WTC11 (cell line): ENCODE measurements around the gene SLC66A2. TPM values are rescaled to one million over a fixed set of nuclear protein-coding genes. Genes with fewer than 3 reads are reported as not detected.

Source experiments
- ATAC-seq: fragments of 200-7000 bp; cut with Tn5 transposase; 2 replicates; pipeline ENCODE4 v1.10.0; 2021; ENCODE audit warnings: mild to moderate bottlenecking, moderate library complexity
- CTCF ChIA-PET: fragments of 300-600 bp; sonication (Branson Sonifier 250); formaldehyde crosslinking; loops from one replicate; lab custom pipeline; 2021; ENCODE audit warnings: antibody characterized with exemption; lab: Charles Lee
- POLR2A ChIA-PET: fragments of 350-600 bp; sonication (Branson Sonifier 250); formaldehyde crosslinking; loops from one replicate; lab custom pipeline; 2021; ENCODE audit warnings: antibody characterized with exemption; lab: Charles Lee
- DNase-seq: peaks from one replicate; pipeline ENCODE4 v3.0.0; 2021; ENCODE audit warnings: low spot score
- H3K27ac Mint-ChIP-seq: 2 replicates; pipeline ENCODE4 v1.8.0; 2021; ENCODE audit warnings: mixed read lengths
- H3K27me3 Mint-ChIP-seq: 2 replicates; pipeline ENCODE4 v1.8.0; 2021; ENCODE audit warnings: low read depth, mild to moderate bottlenecking, moderate library complexity, mixed read lengths
- H3K36me3 Mint-ChIP-seq: 2 replicates; pipeline ENCODE4 v1.8.0; 2021; ENCODE audit warnings: mixed read lengths
- H3K4me1 Mint-ChIP-seq: 2 replicates; pipeline ENCODE4 v1.8.0; 2022; ENCODE audit warnings: mixed read lengths
- H3K4me3 Mint-ChIP-seq: 2 replicates; pipeline ENCODE4 v1.8.0; 2021; ENCODE audit warnings: mild to moderate bottlenecking, moderate library complexity, mixed read lengths
- H3K9me3 Mint-ChIP-seq: 2 replicates; pipeline ENCODE4 v1.8.0; 2021; ENCODE audit warnings: mixed read lengths
- CBFB ChIP-seq: sonication (generic); formaldehyde crosslinking; IDR thresholded peaks from 2 replicates; pipeline ENCODE4 v1.8.1; 2022; ENCODE audit warnings: mild to moderate bottlenecking, low read depth, missing genetic modification reagents
- FOXK1 ChIP-seq: sonication (generic); formaldehyde crosslinking; IDR thresholded peaks from 2 replicates; pipeline ENCODE4 v1.8.0; 2022; ENCODE audit warnings: mild to moderate bottlenecking, moderate library complexity, missing genetic modification reagents
- GTF2I ChIP-seq: fragments of 250-450 bp; sonication (Bioruptor Pico); conservative IDR thresholded peaks from 2 replicates; pipeline ENCODE4 v1.4.0; 2021; ENCODE audit warnings: mild to moderate bottlenecking
- MYBL2 ChIP-seq: sonication (generic); formaldehyde crosslinking; IDR thresholded peaks from 2 replicates; pipeline ENCODE4 v1.8.1; 2023; ENCODE audit warnings: mild to moderate bottlenecking, moderate library complexity, missing genetic modification reagents
- NFE2L1 ChIP-seq: sonication (generic); formaldehyde crosslinking; IDR thresholded peaks from 2 replicates; pipeline ENCODE4 v1.8.1; 2023; ENCODE audit warnings: missing genetic modification reagents
- NR1H2 ChIP-seq: sonication (generic); formaldehyde crosslinking; IDR thresholded peaks from 2 replicates; pipeline ENCODE4 v1.9.0; 2021; ENCODE audit warnings: mild to moderate bottlenecking, moderate library complexity, missing genetic modification reagents
- RORB ChIP-seq: fragments of 250-450 bp; sonication (Bioruptor Pico); IDR thresholded peaks from 2 replicates; pipeline ENCODE4 v1.9.0; 2021; ENCODE audit warnings: mild to moderate bottlenecking
- TEAD1 ChIP-seq: sonication (generic); formaldehyde crosslinking; IDR thresholded peaks from 2 replicates; pipeline ENCODE4 v1.8.0; 2022; ENCODE audit warnings: mild to moderate bottlenecking, missing genetic modification reagents
- TP53 ChIP-seq: sonication (generic); formaldehyde crosslinking; IDR thresholded peaks from 2 replicates; pipeline ENCODE4 v1.8.1; 2023; ENCODE audit warnings: mild to moderate bottlenecking, missing genetic modification reagents
- total RNA-seq: library from RNA; stranded (reverse); gene quantifications from 3 replicates; pipeline ENCODE4 v1.2.3, GENCODE V29; 2021
- TF ChIP-seq, protein P1 (sequence below): fragments of 250-450 bp; sonication (Bioruptor Pico); IDR thresholded peaks from 2 replicates; pipeline ENCODE4 v1.9.0; 2021; ENCODE audit warnings: mild to moderate bottlenecking, borderline replicate concordance
- TF ChIP-seq, protein P2 (sequence below): sonication (generic); formaldehyde crosslinking; IDR thresholded peaks from 2 replicates; pipeline ENCODE4 v1.8.0; 2023; ENCODE audit warnings: mild to moderate bottlenecking, missing genetic modification reagents
- TF ChIP-seq, protein P3 (sequence below): sonication (generic); formaldehyde crosslinking; IDR thresholded peaks from 2 replicates; pipeline ENCODE4 v1.8.0; 2022; ENCODE audit warnings: mild to moderate bottlenecking, missing genetic modification reagents
- TF ChIP-seq, protein P4 (sequence below): fragments of 200-600 bp; IDR thresholded peaks from 2 replicates; pipeline ENCODE4 v1.8.0; 2022; ENCODE audit warnings: antibody characterized with exemption
- TF ChIP-seq, protein P5 (sequence below): sonication (generic); formaldehyde crosslinking; IDR thresholded peaks from 2 replicates; pipeline ENCODE4 v1.8.1; 2022; ENCODE audit warnings: mild to moderate bottlenecking, moderate library complexity, missing genetic modification reagents
- TF ChIP-seq, protein P6 (sequence below): sonication (generic); formaldehyde crosslinking; IDR thresholded peaks from 2 replicates; pipeline ENCODE4 v1.8.1; 2023; ENCODE audit warnings: mild to moderate bottlenecking, missing genetic modification reagents
- TF ChIP-seq, protein P7 (sequence below): fragments of 250-450 bp; sonication (Bioruptor Pico); IDR thresholded peaks from 2 replicates; pipeline ENCODE4 v1.8.0; 2021; ENCODE audit warnings: mild to moderate bottlenecking

Gene SLC66A2
- total RNA-seq, 1 experiment from 2014 or later = 20.9 TPM

DNA sequence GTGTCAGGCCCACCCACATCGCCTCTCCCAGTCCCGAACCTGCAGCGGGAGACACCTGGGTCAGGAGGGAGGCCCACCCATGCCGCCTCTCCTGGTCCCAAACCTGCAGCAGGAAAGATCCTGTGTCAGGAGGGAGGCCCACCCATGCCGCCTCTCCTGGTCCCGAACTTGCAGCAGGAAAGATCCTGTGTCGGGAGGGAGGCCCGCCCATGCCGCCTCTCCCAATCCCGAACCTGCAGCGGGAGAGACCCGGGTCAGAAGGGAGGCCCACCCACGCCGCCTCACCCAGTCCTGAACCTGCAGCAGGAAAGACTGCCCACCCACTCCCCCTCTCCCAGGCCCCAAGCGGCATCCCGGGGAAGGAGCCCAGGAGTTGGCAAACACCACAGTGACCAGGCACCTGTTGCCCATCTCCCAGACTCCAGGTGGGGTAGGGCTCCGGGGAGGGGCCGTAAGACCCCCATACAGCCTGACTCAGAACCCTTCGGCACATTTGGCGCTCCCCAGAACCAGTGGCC is 7.8 kb downstream of the SLC66A2 start:
- ChIA-PET CTCF (interaction anchor here (2.1 kb wide), 1 partner anchor 10 kb away, joined by 8 read pairs; no protein-coding TSS in a partner anchor), POLR2A (interaction anchor here (0.8 kb wide), 1 partner anchor 97 kb away, joined by 3 read pairs; no protein-coding TSS in a partner anchor)
- H3K4me1 Mint-ChIP-seq = peaks cover 13% of the 10 kb centered on the region
- H3K27me3 Mint-ChIP-seq = no peaks in the 10 kb centered on the region; the same call in none of the 2 replicates
- ATAC-seq (no peak; the same call in 1 of the 2 replicates), DNase-seq (no peak)
- H3K27ac Mint-ChIP-seq = no peak overlapping the region
- H3K4me3 Mint-ChIP-seq = no peak overlapping the region
- no peak for TF ChIP-seq NFE2L1 (CRISPR knock-in tag)
- TF ChIP-seq, protein P1, sequence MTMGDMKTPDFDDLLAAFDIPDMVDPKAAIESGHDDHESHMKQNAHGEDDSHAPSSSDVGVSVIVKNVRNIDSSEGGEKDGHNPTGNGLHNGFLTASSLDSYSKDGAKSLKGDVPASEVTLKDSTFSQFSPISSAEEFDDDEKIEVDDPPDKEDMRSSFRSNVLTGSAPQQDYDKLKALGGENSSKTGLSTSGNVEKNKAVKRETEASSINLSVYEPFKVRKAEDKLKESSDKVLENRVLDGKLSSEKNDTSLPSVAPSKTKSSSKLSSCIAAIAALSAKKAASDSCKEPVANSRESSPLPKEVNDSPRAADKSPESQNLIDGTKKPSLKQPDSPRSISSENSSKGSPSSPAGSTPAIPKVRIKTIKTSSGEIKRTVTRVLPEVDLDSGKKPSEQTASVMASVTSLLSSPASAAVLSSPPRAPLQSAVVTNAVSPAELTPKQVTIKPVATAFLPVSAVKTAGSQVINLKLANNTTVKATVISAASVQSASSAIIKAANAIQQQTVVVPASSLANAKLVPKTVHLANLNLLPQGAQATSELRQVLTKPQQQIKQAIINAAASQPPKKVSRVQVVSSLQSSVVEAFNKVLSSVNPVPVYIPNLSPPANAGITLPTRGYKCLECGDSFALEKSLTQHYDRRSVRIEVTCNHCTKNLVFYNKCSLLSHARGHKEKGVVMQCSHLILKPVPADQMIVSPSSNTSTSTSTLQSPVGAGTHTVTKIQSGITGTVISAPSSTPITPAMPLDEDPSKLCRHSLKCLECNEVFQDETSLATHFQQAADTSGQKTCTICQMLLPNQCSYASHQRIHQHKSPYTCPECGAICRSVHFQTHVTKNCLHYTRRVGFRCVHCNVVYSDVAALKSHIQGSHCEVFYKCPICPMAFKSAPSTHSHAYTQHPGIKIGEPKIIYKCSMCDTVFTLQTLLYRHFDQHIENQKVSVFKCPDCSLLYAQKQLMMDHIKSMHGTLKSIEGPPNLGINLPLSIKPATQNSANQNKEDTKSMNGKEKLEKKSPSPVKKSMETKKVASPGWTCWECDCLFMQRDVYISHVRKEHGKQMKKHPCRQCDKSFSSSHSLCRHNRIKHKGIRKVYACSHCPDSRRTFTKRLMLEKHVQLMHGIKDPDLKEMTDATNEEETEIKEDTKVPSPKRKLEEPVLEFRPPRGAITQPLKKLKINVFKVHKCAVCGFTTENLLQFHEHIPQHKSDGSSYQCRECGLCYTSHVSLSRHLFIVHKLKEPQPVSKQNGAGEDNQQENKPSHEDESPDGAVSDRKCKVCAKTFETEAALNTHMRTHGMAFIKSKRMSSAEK = no peak
- no peak for TF ChIP-seq CBFB (CRISPR knock-in tag)
- TF ChIP-seq, protein P2, sequence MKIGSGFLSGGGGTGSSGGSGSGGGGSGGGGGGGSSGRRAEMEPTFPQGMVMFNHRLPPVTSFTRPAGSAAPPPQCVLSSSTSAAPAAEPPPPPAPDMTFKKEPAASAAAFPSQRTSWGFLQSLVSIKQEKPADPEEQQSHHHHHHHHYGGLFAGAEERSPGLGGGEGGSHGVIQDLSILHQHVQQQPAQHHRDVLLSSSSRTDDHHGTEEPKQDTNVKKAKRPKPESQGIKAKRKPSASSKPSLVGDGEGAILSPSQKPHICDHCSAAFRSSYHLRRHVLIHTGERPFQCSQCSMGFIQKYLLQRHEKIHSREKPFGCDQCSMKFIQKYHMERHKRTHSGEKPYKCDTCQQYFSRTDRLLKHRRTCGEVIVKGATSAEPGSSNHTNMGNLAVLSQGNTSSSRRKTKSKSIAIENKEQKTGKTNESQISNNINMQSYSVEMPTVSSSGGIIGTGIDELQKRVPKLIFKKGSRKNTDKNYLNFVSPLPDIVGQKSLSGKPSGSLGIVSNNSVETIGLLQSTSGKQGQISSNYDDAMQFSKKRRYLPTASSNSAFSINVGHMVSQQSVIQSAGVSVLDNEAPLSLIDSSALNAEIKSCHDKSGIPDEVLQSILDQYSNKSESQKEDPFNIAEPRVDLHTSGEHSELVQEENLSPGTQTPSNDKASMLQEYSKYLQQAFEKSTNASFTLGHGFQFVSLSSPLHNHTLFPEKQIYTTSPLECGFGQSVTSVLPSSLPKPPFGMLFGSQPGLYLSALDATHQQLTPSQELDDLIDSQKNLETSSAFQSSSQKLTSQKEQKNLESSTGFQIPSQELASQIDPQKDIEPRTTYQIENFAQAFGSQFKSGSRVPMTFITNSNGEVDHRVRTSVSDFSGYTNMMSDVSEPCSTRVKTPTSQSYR (CRISPR knock-in tag) = no peak
- TF ChIP-seq TP53 = no peak
- TF ChIP-seq RORB (CRISPR knock-in tag) = no peak
- TF ChIP-seq, protein P3, sequence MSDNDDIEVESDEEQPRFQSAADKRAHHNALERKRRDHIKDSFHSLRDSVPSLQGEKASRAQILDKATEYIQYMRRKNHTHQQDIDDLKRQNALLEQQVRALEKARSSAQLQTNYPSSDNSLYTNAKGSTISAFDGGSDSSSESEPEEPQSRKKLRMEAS (CRISPR knock-in tag) = no peak
- no peak for TF ChIP-seq FOXK1 (CRISPR knock-in tag)
- no peak for TF ChIP-seq MYBL2 (CRISPR knock-in tag)
- no peak for TF ChIP-seq NR1H2 (CRISPR knock-in tag)
- TF ChIP-seq GTF2I (CRISPR knock-in tag) = no peak
- TF ChIP-seq, protein P4, sequence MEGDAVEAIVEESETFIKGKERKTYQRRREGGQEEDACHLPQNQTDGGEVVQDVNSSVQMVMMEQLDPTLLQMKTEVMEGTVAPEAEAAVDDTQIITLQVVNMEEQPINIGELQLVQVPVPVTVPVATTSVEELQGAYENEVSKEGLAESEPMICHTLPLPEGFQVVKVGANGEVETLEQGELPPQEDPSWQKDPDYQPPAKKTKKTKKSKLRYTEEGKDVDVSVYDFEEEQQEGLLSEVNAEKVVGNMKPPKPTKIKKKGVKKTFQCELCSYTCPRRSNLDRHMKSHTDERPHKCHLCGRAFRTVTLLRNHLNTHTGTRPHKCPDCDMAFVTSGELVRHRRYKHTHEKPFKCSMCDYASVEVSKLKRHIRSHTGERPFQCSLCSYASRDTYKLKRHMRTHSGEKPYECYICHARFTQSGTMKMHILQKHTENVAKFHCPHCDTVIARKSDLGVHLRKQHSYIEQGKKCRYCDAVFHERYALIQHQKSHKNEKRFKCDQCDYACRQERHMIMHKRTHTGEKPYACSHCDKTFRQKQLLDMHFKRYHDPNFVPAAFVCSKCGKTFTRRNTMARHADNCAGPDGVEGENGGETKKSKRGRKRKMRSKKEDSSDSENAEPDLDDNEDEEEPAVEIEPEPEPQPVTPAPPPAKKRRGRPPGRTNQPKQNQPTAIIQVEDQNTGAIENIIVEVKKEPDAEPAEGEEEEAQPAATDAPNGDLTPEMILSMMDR = no peak
- TF ChIP-seq, protein P5, sequence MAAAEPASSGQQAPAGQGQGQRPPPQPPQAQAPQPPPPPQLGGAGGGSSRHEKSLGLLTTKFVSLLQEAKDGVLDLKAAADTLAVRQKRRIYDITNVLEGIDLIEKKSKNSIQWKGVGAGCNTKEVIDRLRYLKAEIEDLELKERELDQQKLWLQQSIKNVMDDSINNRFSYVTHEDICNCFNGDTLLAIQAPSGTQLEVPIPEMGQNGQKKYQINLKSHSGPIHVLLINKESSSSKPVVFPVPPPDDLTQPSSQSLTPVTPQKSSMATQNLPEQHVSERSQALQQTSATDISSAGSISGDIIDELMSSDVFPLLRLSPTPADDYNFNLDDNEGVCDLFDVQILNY (CRISPR knock-in tag) = no peak
- TF ChIP-seq TEAD1 (CRISPR knock-in tag) = no peak
- TF ChIP-seq, protein P6, sequence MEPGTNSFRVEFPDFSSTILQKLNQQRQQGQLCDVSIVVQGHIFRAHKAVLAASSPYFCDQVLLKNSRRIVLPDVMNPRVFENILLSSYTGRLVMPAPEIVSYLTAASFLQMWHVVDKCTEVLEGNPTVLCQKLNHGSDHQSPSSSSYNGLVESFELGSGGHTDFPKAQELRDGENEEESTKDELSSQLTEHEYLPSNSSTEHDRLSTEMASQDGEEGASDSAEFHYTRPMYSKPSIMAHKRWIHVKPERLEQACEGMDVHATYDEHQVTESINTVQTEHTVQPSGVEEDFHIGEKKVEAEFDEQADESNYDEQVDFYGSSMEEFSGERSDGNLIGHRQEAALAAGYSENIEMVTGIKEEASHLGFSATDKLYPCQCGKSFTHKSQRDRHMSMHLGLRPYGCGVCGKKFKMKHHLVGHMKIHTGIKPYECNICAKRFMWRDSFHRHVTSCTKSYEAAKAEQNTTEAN (CRISPR knock-in tag) = no peak
- TF ChIP-seq, protein P7, sequence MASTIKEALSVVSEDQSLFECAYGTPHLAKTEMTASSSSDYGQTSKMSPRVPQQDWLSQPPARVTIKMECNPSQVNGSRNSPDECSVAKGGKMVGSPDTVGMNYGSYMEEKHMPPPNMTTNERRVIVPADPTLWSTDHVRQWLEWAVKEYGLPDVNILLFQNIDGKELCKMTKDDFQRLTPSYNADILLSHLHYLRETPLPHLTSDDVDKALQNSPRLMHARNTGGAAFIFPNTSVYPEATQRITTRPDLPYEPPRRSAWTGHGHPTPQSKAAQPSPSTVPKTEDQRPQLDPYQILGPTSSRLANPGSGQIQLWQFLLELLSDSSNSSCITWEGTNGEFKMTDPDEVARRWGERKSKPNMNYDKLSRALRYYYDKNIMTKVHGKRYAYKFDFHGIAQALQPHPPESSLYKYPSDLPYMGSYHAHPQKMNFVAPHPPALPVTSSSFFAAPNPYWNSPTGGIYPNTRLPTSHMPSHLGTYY = no peak
- no peaks in the 10 kb centered on the region for H3K9me3 Mint-ChIP-seq
- H3K36me3 Mint-ChIP-seq = peaks cover 2% of the 10 kb centered on the region; the same call in 1 of the 2 replicates
